IPS-NIHi7 (cell line): Measurements from ENCODE around the gene LETMD1.
"Not testable (repeated sequence)": the region's sequence is repeated elsewhere in the genome, so short reads cannot be mapped to it uniquely, and the experiment has no call there.

Experiments
- DNase-seq: peaks from one replicate; pipeline ENCODE4 v3.0.0; 2012; ENCODE audit warnings: mixed read lengths; ENCODE audit errors: extremely low spot score

Gene LETMD1, protein sequence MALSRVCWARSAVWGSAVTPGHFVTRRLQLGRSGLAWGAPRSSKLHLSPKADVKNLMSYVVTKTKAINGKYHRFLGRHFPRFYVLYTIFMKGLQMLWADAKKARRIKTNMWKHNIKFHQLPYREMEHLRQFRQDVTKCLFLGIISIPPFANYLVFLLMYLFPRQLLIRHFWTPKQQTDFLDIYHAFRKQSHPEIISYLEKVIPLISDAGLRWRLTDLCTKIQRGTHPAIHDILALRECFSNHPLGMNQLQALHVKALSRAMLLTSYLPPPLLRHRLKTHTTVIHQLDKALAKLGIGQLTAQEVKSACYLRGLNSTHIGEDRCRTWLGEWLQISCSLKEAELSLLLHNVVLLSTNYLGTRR

DNA sequence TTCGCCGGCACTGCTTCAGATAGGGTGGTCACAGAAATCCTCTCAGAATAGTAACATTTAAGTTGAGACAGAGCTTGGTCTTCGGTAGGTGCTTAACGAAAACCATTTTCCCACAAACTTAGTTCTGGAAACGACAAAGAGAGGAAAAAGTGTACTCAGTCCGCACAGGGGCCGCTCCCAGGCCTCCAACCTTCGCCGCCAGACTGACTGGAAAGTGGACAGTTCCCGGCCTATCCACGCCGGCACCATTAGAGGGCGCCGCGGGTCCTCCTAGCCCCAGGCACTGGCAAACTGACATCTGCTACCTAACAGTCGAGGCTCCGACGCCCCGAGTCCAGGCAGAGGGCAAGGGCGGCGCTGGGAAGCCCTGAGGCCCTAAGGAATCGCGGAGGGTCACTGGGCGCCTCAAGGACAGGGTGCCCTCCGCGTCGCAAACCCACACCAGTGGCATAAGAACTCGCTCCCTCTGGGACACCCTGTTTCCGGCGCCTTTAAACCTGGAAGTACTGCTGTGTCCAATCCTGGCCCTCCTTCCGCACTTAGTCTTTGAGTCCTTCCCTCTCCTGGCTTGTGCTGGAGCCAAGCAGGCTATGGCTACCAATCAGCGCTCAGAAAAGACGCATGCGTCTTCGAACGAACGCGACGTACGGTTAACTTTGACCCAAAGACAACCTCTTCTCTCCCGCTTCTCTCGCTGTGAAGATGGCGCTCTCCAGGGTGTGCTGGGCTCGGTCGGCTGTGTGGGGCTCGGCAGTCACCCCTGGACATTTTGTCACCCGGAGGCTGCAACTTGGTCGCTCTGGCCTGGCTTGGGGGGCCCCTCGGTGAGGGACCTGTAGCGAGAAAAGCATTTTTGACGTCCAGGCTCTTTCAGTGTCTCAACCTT is at the start of gene LETMD1:
Gene LETMD1 (plus strand): TSS at position 673 of the 886 bp plus-strand sequence. CDS start 30 bp downstream, at position 703.
- peak; percentile 95 for DNase-seq

DNA sequence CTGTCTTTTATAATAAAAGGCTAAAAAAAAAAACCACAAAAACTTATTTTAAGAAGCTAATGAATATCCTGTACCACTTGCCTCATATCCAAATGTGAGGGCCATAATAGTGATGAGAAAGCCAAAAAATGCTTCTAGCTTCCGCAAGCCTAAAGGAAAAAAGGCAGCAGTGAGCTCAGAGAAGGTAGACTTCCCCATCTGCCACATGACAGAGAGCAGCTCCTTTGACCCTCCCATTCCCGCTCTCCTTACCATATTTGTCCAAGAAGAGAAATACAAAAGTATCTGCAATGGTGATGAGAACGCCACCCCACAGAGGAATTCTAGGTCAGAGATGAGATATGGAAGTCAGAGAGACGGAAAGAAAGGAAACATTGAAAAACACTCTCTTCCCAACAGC is 49.0 kb upstream of the LETMD1 start:
- no peak for DNase-seq

DNA sequence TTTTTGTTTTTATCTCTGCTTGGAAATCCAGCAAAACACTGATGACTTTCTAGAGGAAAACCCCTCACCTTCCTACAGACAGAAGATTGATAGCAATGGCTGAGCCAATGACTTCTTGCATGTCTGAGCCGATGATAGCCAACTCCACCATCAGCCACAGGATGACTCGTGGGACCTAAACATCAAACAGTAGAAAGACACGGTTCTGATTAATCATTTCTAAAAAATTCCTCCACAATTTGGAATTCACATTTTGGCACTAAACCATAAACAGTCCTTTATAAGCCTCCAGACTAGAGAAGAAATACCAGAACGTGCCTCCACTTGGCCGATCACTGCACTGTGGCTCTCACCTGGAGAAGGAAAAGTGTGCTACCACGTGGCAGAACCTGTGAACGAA is 47.9 kb upstream of the LETMD1 start:
- no peak for DNase-seq

DNA sequence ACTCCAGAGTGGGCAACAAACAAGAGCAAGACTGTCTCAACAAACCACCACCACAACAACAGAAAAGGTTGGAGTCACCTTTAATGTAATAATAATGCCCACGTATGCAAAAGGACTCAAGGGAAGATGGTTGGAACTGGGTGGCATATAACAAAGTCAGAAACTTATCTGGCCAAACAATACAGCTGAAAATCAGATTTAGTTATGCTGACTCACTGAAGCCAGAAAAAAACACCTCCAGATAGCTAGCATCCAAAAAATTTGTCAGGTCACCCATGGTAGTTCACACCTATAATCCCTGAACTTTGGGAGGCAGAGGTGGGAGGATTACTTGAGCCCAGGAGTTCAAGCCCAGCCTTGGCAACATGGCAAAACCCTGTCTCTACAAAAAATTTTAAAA is 46.3 kb upstream of the LETMD1 start:
- no peak for DNase-seq

DNA sequence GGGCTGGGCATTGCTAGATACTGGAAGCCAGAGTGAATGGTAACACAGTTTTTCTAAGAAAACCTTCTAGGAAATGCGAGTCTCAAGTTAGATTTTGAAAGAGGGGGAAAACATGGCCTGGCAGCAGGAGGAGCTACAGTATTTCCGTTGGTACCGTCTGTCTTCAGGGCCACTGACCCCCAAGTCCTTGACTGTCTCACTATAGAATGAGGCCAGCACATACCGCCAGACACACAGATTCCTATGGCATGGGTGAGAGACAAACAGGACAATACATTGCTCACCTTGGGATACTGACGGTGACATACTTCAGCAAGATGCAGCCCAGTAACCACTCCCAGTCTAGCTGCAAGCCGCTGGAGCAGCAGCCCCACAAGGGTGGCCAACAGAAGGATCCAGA is 43.6 kb upstream of the LETMD1 start:
- peak; percentile 33 for DNase-seq

DNA sequence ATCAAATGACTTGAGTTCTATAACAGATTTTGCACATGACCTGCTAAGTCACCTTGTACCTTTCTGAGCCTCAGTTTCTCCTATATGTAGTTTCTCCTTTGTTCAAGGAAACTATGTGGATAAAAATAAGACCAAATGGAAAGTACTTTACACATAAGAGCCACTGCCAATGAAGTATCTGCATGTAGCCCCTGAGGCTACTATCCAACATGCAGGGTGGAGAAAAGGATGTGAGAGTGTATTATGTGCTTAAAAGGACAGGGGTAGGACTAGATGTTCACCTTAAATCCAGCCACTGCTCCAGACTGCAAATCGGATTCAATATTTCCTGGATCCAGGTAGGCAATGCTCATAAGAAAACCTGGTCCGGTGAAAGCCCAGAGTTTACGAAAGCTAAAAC is 43.1 kb upstream of the LETMD1 start:
- no peak for DNase-seq

DNA sequence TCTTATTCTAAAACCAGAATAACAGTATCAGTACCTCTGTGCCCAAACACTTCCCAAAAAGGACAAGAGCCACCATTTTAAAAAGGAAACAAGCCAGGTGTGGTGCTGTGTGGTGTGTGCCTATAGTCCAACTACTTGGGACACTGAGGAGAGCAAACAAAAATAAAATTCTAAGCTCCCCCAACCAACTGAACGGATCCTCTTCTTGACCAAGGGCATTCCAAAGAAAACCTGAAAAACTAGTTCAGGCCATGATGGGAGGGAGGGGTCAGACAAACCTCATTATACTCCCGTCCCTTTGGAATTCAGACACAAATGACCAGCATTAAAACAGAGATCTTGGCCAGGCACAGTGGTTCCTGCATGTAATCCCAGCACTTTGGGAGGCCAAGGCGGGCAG is 42.5 kb upstream of the LETMD1 start:
- peak; percentile 31 for DNase-seq

DNA sequence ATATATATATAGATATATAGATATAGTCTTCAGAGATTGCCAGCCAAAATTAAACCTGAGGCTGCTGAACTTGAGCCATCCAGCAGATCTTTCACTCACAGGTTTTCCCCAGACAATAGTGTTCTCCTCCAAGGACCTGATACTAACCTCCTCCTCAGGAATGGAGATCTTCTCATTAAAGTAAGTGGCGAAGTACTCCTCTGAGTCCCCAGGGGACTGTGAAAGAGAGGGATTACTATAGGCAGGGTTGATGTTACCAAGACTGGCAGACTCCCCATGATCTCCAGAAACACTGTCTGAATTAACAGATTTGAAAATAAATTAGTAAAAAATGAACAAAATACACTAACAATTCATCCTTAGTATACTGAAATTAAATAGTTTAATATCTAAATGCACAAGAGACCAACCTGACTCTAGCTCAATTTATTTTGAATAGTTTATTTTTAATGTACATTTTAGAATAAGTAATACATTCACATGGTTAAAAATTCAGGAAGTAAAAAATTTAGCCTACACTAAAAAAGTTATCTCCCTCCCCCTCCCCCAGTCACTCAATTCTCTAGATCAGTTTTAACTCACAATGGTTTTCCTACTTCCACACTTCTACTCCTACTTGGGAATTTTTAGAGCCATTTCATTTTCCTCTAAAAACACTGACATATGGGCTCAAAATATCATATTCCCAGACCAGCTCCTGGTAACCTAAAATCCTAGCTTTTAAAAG is 39.6 kb upstream of the LETMD1 start:
- DNase-seq: no peak

DNA sequence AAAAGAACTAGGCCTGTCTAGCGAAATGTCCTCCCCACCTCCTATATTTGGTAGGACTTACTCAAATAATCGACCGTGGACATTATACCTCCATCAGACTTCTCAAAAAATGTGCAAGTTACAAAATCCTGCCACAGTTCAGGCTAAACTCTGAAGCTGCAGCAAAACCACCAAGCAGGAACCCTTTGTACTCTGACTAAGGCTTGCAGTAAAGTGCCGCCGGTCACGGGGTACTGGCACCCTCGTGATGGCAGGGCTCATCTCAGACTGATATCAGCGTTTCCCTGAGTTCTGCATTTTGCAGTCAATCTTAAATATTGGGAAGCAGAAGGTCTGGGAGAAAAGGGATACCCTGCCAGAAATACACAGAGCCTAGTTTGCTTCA is 39.1 kb upstream of the LETMD1 start:
- no peak for DNase-seq

DNA sequence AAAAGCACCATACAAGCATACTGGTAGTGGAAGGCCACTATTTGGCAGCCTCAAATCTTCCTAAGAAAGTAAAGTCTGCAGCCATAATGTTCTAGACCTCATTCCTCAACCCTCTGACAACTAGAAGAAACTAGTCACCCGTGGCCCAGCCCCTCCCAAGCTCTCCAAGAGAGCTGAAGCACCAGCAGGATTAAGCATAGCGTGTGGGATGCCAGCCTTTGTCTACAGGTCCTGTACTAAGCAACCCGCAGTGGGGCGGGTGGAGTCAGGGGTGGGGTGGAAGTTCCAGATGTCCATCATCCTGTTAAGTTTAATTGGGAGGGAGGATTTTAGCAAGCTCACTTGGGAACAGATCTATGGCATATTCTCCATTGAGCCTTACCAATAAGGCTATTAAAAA is 36.2 kb upstream of the LETMD1 start:
- DNase-seq: no peak

DNA sequence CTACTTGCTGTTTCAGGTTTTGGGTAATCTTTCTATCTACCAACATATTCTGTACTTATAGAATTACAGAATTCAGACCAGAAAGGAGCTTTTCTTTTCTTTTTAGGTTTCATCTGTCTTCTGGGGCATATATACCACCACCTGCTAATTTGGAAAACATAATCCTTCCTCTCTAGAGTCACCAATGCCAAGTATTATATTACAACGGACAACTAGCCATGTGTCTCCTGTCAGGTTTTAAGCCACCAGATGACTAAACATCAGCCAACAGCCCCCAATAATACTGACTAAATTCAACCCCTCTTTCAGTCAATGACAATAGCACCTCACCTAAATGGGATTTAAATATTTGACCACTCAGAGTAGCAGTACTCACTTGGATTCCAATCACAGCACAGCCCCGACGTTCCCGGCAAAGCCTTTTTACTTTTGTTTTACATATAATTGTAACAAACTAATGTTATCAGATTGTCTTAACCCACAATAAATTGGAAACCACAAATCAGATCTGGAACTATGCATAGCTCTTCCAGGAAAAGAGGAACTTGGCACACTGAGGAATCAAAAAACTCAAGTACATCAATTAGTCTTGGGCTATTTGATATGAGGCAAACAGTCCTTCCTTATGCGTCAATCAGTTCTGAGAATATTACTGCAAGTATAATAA is 35.4 kb upstream of the LETMD1 start:
- DNase-seq: no peak

DNA sequence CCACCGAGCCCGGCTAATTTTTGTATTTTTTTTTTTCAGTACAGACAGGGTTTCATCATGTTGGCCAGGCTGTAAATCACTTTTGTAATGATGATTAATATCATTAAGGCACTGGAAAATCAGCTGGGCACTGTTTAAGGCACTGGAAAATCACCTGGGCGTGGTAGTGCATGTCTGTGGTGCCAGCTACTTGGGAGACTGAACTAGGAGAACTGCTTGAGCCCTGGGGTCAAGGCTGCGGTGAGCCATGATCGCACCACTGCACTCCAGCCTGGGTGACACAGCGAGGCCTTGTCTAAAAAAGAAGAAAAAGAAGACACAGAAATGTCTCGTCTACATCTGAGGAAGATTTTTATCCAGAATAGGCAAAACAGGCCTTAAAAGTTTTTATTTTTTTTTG is 34.7 kb upstream of the LETMD1 start:
- DNase-seq: no peak

DNA sequence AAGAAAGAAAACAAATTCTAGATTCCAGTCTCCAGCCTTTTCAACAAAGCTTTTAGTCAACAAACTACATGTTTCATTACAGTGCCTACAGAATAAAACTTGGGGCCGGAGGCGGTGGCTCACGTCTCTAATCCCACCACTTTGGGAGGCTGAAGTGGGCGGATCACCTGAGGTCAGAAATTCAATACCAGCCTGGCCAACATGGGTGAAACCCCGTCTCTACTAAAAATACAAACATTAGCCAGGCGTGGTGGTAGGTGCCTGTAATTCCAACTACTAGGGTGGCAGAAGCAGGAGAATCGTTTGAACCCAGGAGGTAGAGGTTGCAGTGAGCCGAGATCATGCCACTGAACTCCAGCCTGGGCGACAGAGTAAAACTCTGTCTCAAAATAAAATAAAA is 33.7 kb upstream of the LETMD1 start:
- DNase-seq: not testable (repeated sequence)

DNA sequence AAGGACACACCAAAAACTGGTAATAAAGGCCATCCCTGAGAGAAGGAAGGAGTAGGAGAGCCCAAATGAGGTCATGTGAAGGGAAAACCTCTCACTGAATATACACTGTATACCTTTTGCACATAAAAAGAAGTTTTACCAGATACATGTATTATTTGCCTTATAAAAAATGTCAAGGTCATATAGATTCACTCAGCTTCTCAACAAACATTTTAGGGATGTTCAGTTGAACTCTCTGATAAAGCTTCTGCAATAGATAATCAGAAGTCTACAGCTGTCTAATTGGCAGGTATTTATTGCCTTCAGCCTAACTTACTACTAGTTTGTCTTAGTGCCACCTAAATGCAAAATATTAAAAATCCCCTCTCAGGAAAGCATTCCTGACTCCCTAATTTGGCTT is 30.7 kb upstream of the LETMD1 start:
- no peak for DNase-seq

DNA sequence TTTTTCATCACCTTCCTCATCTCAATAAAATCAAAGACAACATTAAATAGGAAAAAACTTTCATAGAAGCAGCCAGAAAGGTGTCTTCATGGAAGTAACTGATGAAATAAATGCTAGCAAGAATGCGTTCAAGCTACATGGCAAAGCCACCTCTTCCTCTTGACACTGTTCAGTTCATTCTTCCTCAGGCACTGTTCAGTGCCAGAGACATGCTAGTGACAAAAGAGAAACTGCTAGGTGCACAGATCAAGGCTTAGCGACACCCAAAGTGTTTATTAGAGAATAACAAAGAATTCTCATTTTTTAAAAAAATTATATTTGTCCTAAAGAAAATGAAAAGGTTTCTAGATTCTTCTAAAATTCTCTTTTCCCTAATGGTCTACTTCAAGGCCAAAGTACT is 29.2 kb upstream of the LETMD1 start:
- DNase-seq: no peak

DNA sequence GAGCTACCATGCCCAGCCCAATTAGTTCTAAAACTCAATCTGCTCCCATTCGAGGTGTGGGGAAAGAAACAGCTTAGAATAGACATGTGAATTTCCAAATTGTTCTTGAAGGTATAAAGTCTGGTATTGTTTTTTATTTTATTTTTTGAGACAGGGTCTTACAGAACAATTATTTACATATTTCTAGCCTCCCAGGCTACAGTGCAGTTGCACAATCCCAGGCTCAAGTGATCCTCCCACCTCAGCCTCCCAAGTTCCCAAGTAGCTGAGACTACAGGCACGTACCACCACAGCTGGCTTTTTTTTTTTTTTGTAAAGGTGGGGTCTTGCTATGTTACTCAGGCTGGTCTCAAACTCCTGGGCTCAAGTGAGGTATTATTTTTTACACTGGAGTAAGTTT is 28.2 kb upstream of the LETMD1 start:
- DNase-seq: no peak

DNA sequence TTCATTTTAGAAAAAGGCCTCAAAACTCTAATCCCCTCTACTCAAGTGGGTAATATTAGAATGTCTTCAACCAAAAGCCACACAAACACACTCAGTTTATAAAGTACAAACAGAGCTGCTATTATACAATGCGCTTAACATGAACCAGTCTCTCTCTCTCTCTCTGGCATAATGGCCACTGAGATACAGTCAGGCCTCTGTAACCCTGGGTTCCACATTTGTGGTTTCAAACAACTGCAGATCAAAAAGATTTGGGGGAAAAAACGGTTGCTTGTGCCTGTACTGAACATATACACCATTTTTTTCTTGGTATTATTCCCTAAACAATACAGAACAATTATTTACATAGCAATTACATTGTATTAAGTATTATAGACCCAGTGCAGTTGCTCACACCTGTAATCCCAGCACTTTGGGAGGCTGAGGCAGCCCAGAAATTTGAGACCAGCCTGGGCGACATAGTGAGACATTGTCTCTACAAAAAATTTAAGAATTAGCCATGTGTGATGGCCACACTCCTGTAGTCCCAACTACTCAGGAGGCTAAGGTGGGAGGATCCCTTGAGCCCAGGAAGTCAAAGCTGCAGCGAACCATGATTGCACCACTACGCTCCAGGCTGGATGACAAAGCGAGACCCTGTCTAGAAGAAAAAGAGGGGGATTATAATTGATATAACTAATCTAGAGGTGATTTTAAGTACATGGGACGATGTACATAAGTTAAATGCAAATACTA is 27.5 kb upstream of the LETMD1 start:
- no peak for DNase-seq

DNA sequence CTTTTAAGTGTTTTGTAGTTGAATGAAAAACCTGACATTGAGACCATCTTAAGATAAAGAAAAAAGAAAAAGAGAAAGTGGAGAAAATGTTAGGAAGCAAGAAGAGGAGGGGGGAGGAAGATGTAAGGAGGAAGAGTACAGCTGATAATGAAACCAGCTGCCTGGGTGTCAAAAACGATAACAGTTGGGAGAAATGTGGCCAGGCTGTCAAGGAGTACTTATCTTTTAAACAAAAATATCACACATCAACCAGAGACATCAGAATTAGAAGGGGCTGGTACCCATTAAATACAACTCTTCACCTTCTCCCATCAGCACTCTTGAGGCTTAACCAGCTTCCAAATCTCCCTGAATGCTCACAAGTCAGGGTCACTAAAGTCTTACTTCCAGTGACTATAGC is 26.4 kb upstream of the LETMD1 start:
- no peak for DNase-seq

DNA sequence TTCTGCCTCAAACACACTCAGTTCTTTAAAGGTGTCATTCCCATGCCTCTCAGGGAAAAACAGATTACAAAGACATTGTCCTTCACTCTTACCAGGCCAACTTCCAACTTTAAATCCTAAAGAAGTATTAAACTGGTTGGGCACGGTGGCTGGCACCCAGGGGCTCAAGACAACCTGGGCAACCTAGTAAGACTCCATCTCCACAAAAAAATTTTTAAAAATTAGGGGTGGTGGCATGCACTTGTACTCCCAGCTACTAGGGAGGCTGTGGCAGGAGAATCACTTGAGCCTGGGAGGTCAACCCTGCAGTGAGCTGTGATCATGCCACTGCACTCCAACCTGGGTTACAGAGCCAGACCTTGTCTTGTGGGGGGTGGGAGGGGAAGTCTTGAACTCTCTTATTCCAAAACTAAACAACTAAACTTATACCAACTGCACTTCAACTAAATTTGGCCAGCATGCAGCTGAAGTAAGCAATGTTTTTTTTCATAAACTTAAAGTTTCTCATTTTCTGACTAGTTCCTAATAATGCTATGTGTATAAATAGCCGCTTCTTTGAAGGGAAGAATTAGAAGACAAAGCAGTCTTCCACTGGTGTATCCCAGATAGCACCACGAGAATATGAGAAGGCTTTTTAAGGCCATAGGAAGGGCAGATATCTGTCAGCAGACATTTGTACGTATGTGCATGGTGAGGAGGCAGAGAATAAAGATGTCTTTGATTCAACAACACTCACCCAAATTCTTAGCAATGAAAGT is 24.3 kb upstream of the LETMD1 start:
- no peak for DNase-seq

DNA sequence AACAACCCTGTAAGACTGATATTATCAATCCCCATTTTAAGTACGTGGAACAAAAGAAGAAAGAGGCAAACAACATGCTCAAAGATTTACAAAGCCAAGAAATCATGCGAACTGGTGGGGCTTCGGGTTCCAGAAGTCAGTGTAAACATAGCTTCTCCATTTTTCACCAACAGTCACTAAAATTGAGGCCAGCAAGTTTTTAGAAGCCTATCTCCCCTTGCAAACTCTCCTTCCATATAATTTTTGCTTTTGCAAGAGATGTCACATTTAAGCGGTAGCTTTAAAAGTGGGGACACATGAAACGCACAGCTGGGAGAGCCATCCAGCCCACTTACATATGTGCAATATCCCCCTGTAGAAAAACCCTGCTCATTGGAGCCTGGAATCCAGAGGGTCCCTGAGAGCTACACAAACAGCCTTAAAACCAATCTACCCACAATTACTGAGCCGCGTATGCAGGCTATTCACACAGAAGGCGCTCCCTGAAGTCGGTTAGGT is 22.7 kb upstream of the LETMD1 start:
- no peak for DNase-seq
